CD4-positive, CD25-positive, alpha-beta regulatory T cell (primary cell): ENCODE measurements around the gene CAMK2D. TPM values are rescaled to one million over a fixed set of nuclear protein-coding genes. Genes with fewer than 3 reads are reported as not detected.

ENCODE experiments used
- ATAC-seq, 2 donors: fragments of 150-1000 bp; cut with Tn5 transposase; one replicate each; pipeline ENCODE4 v1.10.0; 2021; ENCODE audit warnings: low read depth in 2 of 2, moderate number of reproducible peaks in 2 of 2, moderate library complexity in 1 of 2
- DNase-seq, 3 donors: peaks; one replicate each; pipeline versions ENCODE4 v3.0.0 to v3.0.0-alpha.2; 2012 to 2022; ENCODE audit warnings: mixed read lengths in 1 of 3
- H3K27ac ChIP-seq: one replicate; pipeline ENCODE4 v1.7.0; 2013; ENCODE audit warnings: mild to moderate bottlenecking, low read length; ENCODE audit not compliant: insufficient read depth, poor library complexity, severe bottlenecking
- H3K27me3 ChIP-seq: one replicate; pipeline ENCODE4 v1.7.0; 2013; ENCODE audit warnings: low read length; ENCODE audit not compliant: control insufficient read depth, insufficient read depth
- H3K36me3 ChIP-seq: one replicate; pipeline ENCODE4 v1.7.0; 2013; ENCODE audit warnings: mild to moderate bottlenecking, low read length, moderate library complexity; ENCODE audit not compliant: control insufficient read depth, insufficient read depth
- H3K4me1 ChIP-seq: 2 replicates; pipeline ENCODE4 v1.7.0; 2013; ENCODE audit warnings: mild to moderate bottlenecking, low read length; ENCODE audit not compliant: insufficient read depth, control insufficient read depth, poor library complexity, severe bottlenecking
- H3K4me3 ChIP-seq: one replicate; pipeline ENCODE4 v1.7.0; 2013; ENCODE audit warnings: low read depth, mild to moderate bottlenecking, low read length, moderate library complexity
- H3K9me3 ChIP-seq, 2 experiments: 1 replicate in 1 of 2; 2 replicates in 1 of 2; pipeline ENCODE4 v1.7.0; 2013; ENCODE audit warnings: low read length in 2 of 2, mild to moderate bottlenecking in 1 of 2, moderate library complexity in 1 of 2; ENCODE audit not compliant: control insufficient read depth in 2 of 2
- H3K27ac Mint-ChIP-seq, 3 donors: one replicate each; pipeline ENCODE4 v1.8.0; 2020 to 2022; ENCODE audit warnings: mild to moderate bottlenecking in 3 of 3, mixed read lengths in 3 of 3, moderate library complexity in 2 of 3
- H3K27me3 Mint-ChIP-seq: one replicate; pipeline ENCODE4 v1.8.0; 2022; ENCODE audit warnings: mild to moderate bottlenecking, mixed read lengths
- H3K36me3 Mint-ChIP-seq: one replicate; pipeline ENCODE4 v1.8.0; 2020; ENCODE audit warnings: mixed read lengths
- H3K4me1 Mint-ChIP-seq, 4 donors: one replicate each; pipeline ENCODE4 v1.8.0; 2020 to 2022; ENCODE audit warnings: mixed read lengths in 4 of 4, mild to moderate bottlenecking in 1 of 4
- H3K4me3 Mint-ChIP-seq, 4 donors: one replicate each; pipeline ENCODE4 v1.8.0; 2020 to 2022; ENCODE audit warnings: mild to moderate bottlenecking in 4 of 4, mixed read lengths in 4 of 4, moderate library complexity in 3 of 4
- H3K9me3 Mint-ChIP-seq, 7 donors: one replicate each; pipeline ENCODE4 v1.8.0; 2020 to 2022; ENCODE audit warnings: mixed read lengths in 7 of 7, mild to moderate bottlenecking in 3 of 7, moderate library complexity in 2 of 7
- polyA plus RNA-seq, 4 donors: library from polyadenylated mRNA; unstranded; fragments of 300-500 nt; fragmentation: Illumina TruSeq; gene quantifications; one replicate each; pipeline ENCODE4 v1.2.3, GENCODE V29; 2021
- total RNA-seq: library from RNA; stranded (reverse); gene quantifications from one replicate; pipeline ENCODE4 v1.2.3, GENCODE V29; 2022

CAMK2D gene
- total and polyA plus RNA-seq, 5 donors from 2014 or later, result 24.5 to 42.7 (median 26.2) TPM

- peaks cover 25% of the 10 kb centered on the region for H3K36me3 Mint-ChIP-seq
- ATAC-seq, result no peak
- peaks cover 16 to 52% (median 43%) of the 10 kb centered on the region in 4 donors for H3K4me1 Mint-ChIP-seq
- H3K36me3 ChIP-seq, result no peaks in the 10 kb centered on the region
- peaks cover 0 to 2% (median 0%) of the 10 kb centered on the region in 7 donors for H3K9me3 Mint-ChIP-seq
- no peak for DNase-seq
- no peak overlapping the region for H3K4me3 Mint-ChIP-seq
- H3K27ac Mint-ChIP-seq, result peak overlapping the region in 1 of 3 donors; percentile 76
- H3K27ac ChIP-seq, result no peak overlapping the region
- H3K27me3 ChIP-seq, result no peaks in the 10 kb centered on the region
- H3K27me3 Mint-ChIP-seq, result no peaks in the 10 kb centered on the region
- no peaks in the 10 kb centered on the region for H3K9me3 ChIP-seq
- no peak overlapping the region for H3K4me3 ChIP-seq
- no peaks in the 10 kb centered on the region for H3K4me1 ChIP-seq
Observed at GRCh38 chr4:113645288-113645687, 116.2 kb downstream of the CAMK2D start.

- no peak for DNase-seq
- H3K4me1 Mint-ChIP-seq, result peaks cover 16 to 61% (median 48%) of the 10 kb centered on the region in 4 donors
- Histone ChIP-seq H3K36me3 (no peaks in the 10 kb centered on the region), H3K4me1 (no peaks in the 10 kb centered on the region), H3K27me3 (no peaks in the 10 kb centered on the region), H3K27ac (no peak overlapping the region), H3K9me3 (no peaks in the 10 kb centered on the region), H3K4me3 (no peak overlapping the region)
- peaks cover 0 to 1% (median 0%) of the 10 kb centered on the region in 7 donors for H3K9me3 Mint-ChIP-seq
- no peaks in the 10 kb centered on the region for H3K27me3 Mint-ChIP-seq
- H3K27ac Mint-ChIP-seq, result peak overlapping the region in 2 of 3 donors; percentile 11 to 34
- peaks cover 20% of the 10 kb centered on the region for H3K36me3 Mint-ChIP-seq
- ATAC-seq, result no peak
- H3K4me3 Mint-ChIP-seq, result no peak overlapping the region
Observed at GRCh38 chr4:113644398-113644797, 117.1 kb downstream of the CAMK2D start.

- Mint-ChIP-seq H3K4me3 (no peak overlapping the region), H3K27me3 (no peaks in the 10 kb centered on the region), H3K27ac (peak overlapping the region in 2 of 3 donors; percentile 48 to 75), H3K36me3 (peaks cover 13% of the 10 kb centered on the region), H3K4me1 (peaks cover 20 to 64% (median 52%) of the 10 kb centered on the region in 4 donors), H3K9me3 (no peaks in the 10 kb centered on the region)
- Histone ChIP-seq H3K4me3 (no peak overlapping the region), H3K36me3 (no peaks in the 10 kb centered on the region), H3K4me1 (peaks cover under 1% of the 10 kb centered on the region), H3K27ac (no peak overlapping the region), H3K27me3 (no peaks in the 10 kb centered on the region), H3K9me3 (no peaks in the 10 kb centered on the region)
- ATAC-seq, result no peak
- no peak for DNase-seq
Observed at GRCh38 chr4:113643505-113643904, 118.0 kb downstream of the CAMK2D start.

- ATAC-seq (no peak), DNase-seq (no peak)
- peaks cover 12% of the 10 kb centered on the region for H3K36me3 Mint-ChIP-seq
- H3K36me3 ChIP-seq, result no peaks in the 10 kb centered on the region
- H3K4me3 ChIP-seq, result no peak overlapping the region
- no peaks in the 10 kb centered on the region for H3K9me3 Mint-ChIP-seq
- no peaks in the 10 kb centered on the region for H3K9me3 ChIP-seq
- H3K4me1 ChIP-seq, result peaks cover 25% of the 10 kb centered on the region
- H3K27me3 Mint-ChIP-seq, result no peaks in the 10 kb centered on the region
- H3K4me3 Mint-ChIP-seq, result no peak overlapping the region
- H3K27ac ChIP-seq, result no peak overlapping the region
- no peaks in the 10 kb centered on the region for H3K27me3 ChIP-seq
- peaks cover 22 to 78% (median 65%) of the 10 kb centered on the region in 4 donors for H3K4me1 Mint-ChIP-seq
- peak overlapping the region in 2 of 3 donors; percentile 5 to 85 for H3K27ac Mint-ChIP-seq
Observed at GRCh38 chr4:113641025-113641431, 120.5 kb downstream of the CAMK2D start.

- DNase-seq (no peak), ATAC-seq (no peak)
- no peaks in the 10 kb centered on the region for H3K27me3 ChIP-seq
- no peaks in the 10 kb centered on the region for H3K36me3 ChIP-seq
- no peak overlapping the region for H3K4me3 ChIP-seq
- H3K9me3 ChIP-seq, result no peaks in the 10 kb centered on the region
- H3K27ac Mint-ChIP-seq, result peak overlapping the region; percentile 34 to 77 (median 76)
- no peak overlapping the region for H3K27ac ChIP-seq
- no peak overlapping the region for H3K4me3 Mint-ChIP-seq
- H3K9me3 Mint-ChIP-seq, result no peaks in the 10 kb centered on the region
- H3K4me1 ChIP-seq, result peaks cover 25% of the 10 kb centered on the region
- peaks cover 7% of the 10 kb centered on the region for H3K36me3 Mint-ChIP-seq
- peaks cover 19 to 67% (median 63%) of the 10 kb centered on the region in 4 donors for H3K4me1 Mint-ChIP-seq
- no peaks in the 10 kb centered on the region for H3K27me3 Mint-ChIP-seq
Observed at GRCh38 chr4:113639326-113639725, 122.2 kb downstream of the CAMK2D start.

- Histone ChIP-seq H3K27ac (no peak overlapping the region), H3K27me3 (no peaks in the 10 kb centered on the region), H3K9me3 (no peaks in the 10 kb centered on the region), H3K36me3 (no peaks in the 10 kb centered on the region), H3K4me1 (peaks cover 25% of the 10 kb centered on the region), H3K4me3 (no peak overlapping the region)
- H3K4me3 Mint-ChIP-seq, result no peak overlapping the region
- peak overlapping the region; percentile 7 to 26 (median 22) for H3K27ac Mint-ChIP-seq
- DNase-seq, result no peak
- peaks cover 6% of the 10 kb centered on the region for H3K36me3 Mint-ChIP-seq
- H3K27me3 Mint-ChIP-seq, result no peaks in the 10 kb centered on the region
- ATAC-seq, result no peak
- peaks cover 19 to 64% (median 57%) of the 10 kb centered on the region in 4 donors for H3K4me1 Mint-ChIP-seq
- no peaks in the 10 kb centered on the region for H3K9me3 Mint-ChIP-seq
Observed at GRCh38 chr4:113638562-113638832, 123.0 kb downstream of the CAMK2D start.

GRCh38 chr4:113637823-113638561 lies 123.5 kb downstream of the CAMK2D start:
- Mint-ChIP-seq H3K36me3 (peaks cover 6% of the 10 kb centered on the region), H3K27ac (peak overlapping the region in 2 of 3 donors; percentile 26 to 32), H3K27me3 (no peaks in the 10 kb centered on the region), H3K4me3 (peak overlapping the region in 2 of 4 donors; percentile 1 to 18), H3K4me1 (peaks cover 19 to 61% (median 54%) of the 10 kb centered on the region in 4 donors), H3K9me3 (no peaks in the 10 kb centered on the region)
- Histone ChIP-seq H3K4me3 (no peak overlapping the region), H3K9me3 (no peaks in the 10 kb centered on the region), H3K27me3 (no peaks in the 10 kb centered on the region), H3K27ac (no peak overlapping the region), H3K36me3 (no peaks in the 10 kb centered on the region), H3K4me1 (peaks cover 25% of the 10 kb centered on the region)
- ATAC-seq, result no peak
- DNase-seq, result no peak

GRCh38 chr4:113637363-113637762 lies 124.2 kb downstream of the CAMK2D start:
- DNase-seq (no peak), ATAC-seq (no peak)
- no peak overlapping the region for H3K27ac ChIP-seq
- peak overlapping the region; percentile 45 for H3K4me3 ChIP-seq
- H3K27me3 ChIP-seq, result no peaks in the 10 kb centered on the region
- H3K4me1 ChIP-seq, result peaks cover 25% of the 10 kb centered on the region
- Mint-ChIP-seq H3K4me1 (peaks cover 19 to 62% (median 52%) of the 10 kb centered on the region in 4 donors), H3K27me3 (no peaks in the 10 kb centered on the region), H3K36me3 (peaks cover 6% of the 10 kb centered on the region), H3K9me3 (no peaks in the 10 kb centered on the region), H3K27ac (peak overlapping the region in 2 of 3 donors; percentile 88 to 96), H3K4me3 (no peak overlapping the region)
- no peaks in the 10 kb centered on the region for H3K36me3 ChIP-seq
- no peaks in the 10 kb centered on the region for H3K9me3 ChIP-seq
